Colonic mucosa (tissue), 4 donors: ENCODE data around the gene FRK. TPM values are rescaled to one million over a fixed set of nuclear protein-coding genes. Genes with fewer than 3 reads are reported as not detected.

Experiments
- DNase-seq: peaks from one replicate; pipeline ENCODE4 v3.0.0-alpha.2; 2020
- H3K27ac ChIP-seq: fragments of 200-600 bp; one replicate; pipeline ENCODE4 v1.8.0; 2021
- H3K27me3 ChIP-seq: fragments of 200-600 bp; one replicate; pipeline ENCODE4 v1.8.0; 2021
- H3K36me3 ChIP-seq: fragments of 200-600 bp; one replicate; pipeline ENCODE4 v1.8.0; 2021
- H3K4me1 ChIP-seq: fragments of 200-600 bp; one replicate; pipeline ENCODE4 v1.8.0; 2021; ENCODE audit warnings: mild to moderate bottlenecking
- H3K4me3 ChIP-seq: fragments of 200-600 bp; one replicate; pipeline ENCODE4 v1.8.0; 2021
- H3K9ac ChIP-seq, 2 donors: one replicate each; pipeline ENCODE4 v1.7.0; 2013; ENCODE audit warnings: control low read depth in 2 of 2, low read depth in 2 of 2, low read length in 2 of 2
- H3K9me3 ChIP-seq: fragments of 200-600 bp; one replicate; pipeline ENCODE4 v1.8.0; 2021
- CTCF ChIP-seq: fragments of 200-600 bp; IDR thresholded peaks from one replicate; pipeline ENCODE4 v1.8.0; 2022; ENCODE audit warnings: antibody characterized with exemption, mild to moderate bottlenecking
- intact Hi-C: fragments of 100-400 bp; cut with DNase I; formaldehyde crosslinking; loops from one replicate; pipeline ENCODE4 v1.14.1; 2022
- total RNA-seq, 2 donors: library from RNA; stranded (reverse); fragmentation: NEBNext Ultra II Directional in 1 of 2; extraction: Animal tissue kit (Norgen Biotek cat#: 25700) in 1 of 2; gene quantifications; one replicate each; pipeline ENCODE4 v1.2.1, GENCODE V29; 2021
- donor health status: healthy.
- donor health status: DM: no; HTN: no; CAD: no.
- donor health status: DM: no; HTN: no; CAD: no.

The FRK gene
- total RNA-seq, 2 donors from 2014 or later: 25.9 to 27.1 TPM

- H3K27me3 ChIP-seq: no peaks in the 10 kb centered on the region
- DNase-seq: no peak
- no peaks in the 10 kb centered on the region for H3K4me1 ChIP-seq
- no peak overlapping the region for H3K4me3 ChIP-seq
- TF ChIP-seq CTCF: no peak
- H3K9me3 ChIP-seq: no peaks in the 10 kb centered on the region
- intact Hi-C loops: no loop called here
- H3K27ac ChIP-seq: no peak overlapping the region
- H3K36me3 ChIP-seq: no peaks in the 10 kb centered on the region
- H3K9ac ChIP-seq: no peak overlapping the region
Measured at GRCh38 chr6:115882771-115883170, 177.9 kb downstream of the FRK start.

GRCh38 chr6:115882174-115882573 is 178.5 kb downstream of the FRK start:
- H3K4me1 ChIP-seq: no peaks in the 10 kb centered on the region
- no peak overlapping the region for H3K4me3 ChIP-seq
- intact Hi-C loops: no loop called here
- no peak for TF ChIP-seq CTCF
- H3K27me3 ChIP-seq: no peaks in the 10 kb centered on the region
- H3K9me3 ChIP-seq: no peaks in the 10 kb centered on the region
- DNase-seq: no peak
- H3K9ac ChIP-seq: no peak overlapping the region
- no peaks in the 10 kb centered on the region for H3K36me3 ChIP-seq
- H3K27ac ChIP-seq: no peak overlapping the region

Other genes with a start within 250 kb of the FRK start
- gene NT5DC1, start 40.0 kb upstream of the FRK start, total RNA-seq: 10 to 100 TPM; 49.8 to 50.1 TPM
- not detected for gene COL10A1, start 65.2 kb upstream of the FRK start, total RNA-seq
- gene TSPYL4, start 193.2 kb upstream of the FRK start, total RNA-seq: 1 to 10 TPM; 7.0 to 8.3 TPM
- gene TSPYL1, start 219.0 kb upstream of the FRK start, total RNA-seq: 10 to 100 TPM; 82.9 to 94.3 TPM